Activated T-cell treated with anti-CD3 and anti-CD28 coated beads for 4 hours (primary cell): ENCODE results near the gene UTS2B.

Source experiments
- DNase-seq: peaks from one replicate; pipeline ENCODE4 v3.0.0-alpha.2; 2020

Gene UTS2B, protein sequence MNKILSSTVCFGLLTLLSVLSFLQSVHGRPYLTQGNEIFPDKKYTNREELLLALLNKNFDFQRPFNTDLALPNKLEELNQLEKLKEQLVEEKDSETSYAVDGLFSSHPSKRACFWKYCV

DNA sequence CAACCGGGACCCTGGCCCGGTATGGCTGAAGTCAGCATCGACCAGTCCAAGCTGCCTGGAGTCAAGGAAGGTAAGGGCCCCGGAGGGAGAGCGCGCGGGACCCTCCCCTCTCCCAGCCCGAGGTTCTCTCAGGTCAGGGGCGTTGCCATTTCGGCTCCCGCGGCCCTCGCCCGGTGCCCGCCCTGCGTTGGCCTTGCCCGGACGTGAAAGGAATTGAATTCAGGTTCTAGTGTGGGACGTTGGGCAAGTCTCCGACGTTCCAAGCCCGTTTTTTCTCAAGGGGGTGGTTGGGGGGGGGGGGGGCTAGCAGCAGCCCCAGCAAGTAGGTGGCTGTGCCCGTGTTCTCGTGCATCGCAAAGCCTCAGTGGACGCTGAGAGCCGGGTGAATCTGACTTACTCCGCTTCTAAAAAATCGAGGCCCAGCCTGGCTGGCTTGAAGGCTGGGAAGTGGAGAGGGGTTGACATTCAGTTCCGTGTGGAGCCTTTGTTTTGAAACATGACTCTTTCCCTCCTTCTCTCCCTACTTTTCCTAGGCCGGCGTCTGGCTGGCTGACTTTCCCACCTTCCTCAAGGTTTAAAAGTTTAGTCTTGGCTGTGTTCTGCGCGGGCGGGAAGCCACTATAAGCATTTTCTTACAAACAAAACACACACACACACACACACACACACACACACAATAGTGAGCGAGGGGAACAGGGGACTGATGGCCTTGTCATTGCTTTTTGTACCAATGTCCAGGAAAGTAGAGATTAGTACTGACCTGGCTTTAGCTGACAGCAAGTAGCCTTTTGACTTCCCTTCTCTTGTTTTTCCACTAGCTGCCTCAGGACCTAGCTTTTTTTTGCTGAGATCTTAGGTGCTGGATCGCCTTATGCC lies at the start of gene UTS2B:
Gene UTS2B (minus strand): TSS at position 873 of the 876 bp plus-strand sequence. CDS start 48,337 bp downstream, outside the sequence.
- DNase-seq: no peak

DNA sequence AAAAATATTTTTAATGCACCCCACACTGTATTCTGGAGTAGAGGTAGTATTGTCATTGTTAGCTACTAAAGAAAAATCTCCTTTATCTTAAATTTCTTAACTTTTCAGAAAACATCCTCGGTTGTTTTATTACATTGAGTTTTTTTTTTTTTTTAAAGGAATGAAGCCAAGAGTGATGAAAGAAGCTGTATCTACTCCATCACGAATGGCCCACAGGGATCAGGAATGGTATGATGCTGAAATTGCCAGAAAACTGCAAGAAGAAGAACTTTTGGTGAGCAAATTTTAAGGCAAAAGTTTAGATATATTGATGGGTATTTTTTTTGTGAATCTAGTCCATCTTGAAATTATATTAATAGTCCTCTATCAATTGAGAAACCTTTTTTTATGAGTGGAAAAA lies 49.7 kb upstream of the UTS2B start:
- no peak for DNase-seq

DNA sequence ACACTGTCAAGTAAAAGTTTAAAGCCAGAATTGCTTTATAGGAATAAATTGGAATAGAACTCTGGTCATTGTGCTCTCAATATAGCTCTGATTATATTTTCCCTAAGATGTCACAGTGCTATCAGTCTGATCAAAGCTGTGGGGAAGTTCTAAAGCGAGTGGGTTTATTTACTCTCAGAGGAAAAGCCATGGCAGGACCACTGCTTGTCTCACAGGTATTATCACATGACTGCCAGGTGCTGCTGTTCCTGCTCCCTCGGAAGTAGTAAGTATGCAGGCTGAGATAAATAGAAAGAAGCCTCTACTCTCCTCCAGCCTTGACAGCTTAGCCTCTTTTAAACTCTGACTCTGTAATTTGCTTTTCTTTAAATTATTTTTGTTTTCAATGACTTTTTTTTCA lies 49.1 kb upstream of the UTS2B start:
- DNase-seq: no peak

DNA sequence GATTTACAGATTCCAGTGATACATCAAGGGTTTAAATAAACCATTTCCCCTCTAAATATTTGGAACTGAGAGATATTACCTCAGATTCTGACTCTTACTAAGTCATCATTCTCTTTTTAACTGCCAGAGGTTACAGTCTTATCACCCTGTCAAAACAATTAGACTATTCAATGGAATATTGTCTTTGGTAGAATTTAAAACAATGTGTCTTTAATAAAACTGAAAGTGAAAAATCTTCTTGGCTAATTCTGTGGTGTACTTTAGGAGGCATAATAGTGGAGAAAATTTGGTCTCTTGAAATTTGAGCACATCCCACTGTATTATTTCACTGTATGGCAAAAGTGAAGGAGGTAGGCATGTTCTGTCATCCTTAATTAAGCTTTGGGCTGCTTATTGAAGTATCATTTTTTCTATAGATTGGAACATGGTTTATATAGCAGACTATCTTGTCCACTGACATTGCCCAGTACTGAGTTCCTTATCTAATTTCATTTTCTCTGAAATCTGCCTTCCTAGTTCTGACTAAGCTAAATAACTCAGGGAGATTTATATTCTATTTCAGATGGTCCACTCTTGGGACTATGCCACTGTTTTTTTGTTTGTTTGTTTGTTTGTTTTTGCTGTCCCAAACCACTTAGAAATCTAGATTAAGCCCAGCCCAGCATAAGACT lies 48.0 kb upstream of the UTS2B start:
- no peak for DNase-seq

DNA sequence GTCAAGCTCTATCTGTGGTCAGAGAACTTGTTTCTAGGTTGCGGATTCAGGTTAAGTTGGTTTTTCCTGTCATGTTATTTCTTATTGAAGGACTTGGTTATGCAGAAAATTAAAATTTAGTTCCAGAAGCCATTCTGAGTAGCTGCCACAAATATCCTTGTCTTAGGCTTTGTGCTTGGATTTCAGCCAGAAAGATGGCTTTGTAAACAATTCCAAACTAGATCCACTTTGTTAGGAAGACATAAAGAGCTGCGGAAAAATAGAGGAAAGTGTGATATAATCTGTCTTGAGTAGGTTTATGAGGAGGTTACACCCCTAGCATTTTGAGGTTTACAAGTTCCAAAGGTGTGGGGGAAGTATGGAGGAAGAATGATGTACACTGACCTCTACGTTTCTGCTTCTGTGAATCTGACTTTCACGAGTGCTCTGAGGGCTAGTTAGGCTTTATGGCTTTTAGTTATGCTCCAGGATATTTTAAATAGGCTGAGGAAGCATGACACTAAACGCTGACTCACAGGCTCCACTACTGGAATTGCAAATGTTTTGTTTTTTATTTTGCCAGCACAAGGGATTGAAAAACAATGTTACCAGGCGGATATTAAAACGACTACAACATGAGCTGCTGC lies 46.3 kb upstream of the UTS2B start:
- DNase-seq: no peak

DNA sequence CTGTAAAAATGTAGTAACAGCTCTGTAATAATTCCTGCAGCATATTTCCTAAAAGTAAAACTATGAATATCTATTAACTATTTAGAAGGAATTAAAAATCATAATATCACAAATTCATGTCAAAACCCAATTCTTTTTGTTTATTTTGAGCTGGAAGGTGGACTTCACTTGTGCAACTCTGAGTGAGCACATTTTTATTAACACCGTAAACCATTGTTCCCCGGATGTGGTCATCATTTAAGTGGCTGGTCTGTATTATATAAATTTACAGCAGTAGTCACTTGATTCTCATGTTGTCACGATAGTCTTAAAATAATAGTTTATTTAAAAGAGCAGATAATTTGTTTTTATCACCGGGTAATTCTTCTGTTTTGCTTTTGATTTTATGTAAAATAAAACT lies 43.0 kb upstream of the UTS2B start:
- DNase-seq: no peak

DNA sequence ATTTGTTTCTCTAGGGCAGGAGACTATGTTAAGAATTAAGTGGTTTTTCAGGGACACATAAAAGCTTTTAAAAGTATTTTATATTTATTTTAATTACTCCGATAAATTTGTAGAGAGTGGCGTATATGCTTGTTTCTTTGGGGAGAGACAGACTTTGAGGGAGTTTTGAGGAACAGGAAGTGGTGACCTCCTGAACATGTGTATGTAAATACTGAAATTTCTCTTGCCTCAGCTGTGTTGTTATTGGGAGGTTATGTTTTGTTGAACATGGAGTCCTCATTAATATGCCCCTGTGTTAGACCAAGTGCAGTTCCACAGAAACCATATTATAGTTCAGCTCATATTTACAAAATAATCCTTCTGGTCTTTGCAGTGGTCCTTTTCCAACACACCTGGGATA lies 41.8 kb upstream of the UTS2B start:
- DNase-seq: no peak

DNA sequence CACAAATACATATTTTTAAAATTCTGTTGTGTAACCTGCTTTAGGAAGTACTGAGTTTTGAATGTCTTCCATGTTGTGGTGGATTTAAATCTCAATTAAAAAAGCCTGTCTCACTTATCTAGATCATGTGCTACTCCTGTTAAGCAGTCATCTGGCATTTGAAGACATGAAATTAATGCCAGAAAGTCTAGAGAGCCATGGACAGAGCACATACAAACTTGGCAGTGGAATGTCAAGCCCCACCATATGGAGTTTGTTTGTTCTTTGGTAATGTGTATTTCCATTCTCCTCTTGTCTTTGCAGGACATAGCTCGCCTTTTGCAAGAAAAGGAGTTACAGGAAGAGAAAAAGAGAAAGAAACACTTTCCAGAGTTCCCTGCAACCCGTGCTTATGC lies 39.3 kb upstream of the UTS2B start:
- DNase-seq: no peak

DNA sequence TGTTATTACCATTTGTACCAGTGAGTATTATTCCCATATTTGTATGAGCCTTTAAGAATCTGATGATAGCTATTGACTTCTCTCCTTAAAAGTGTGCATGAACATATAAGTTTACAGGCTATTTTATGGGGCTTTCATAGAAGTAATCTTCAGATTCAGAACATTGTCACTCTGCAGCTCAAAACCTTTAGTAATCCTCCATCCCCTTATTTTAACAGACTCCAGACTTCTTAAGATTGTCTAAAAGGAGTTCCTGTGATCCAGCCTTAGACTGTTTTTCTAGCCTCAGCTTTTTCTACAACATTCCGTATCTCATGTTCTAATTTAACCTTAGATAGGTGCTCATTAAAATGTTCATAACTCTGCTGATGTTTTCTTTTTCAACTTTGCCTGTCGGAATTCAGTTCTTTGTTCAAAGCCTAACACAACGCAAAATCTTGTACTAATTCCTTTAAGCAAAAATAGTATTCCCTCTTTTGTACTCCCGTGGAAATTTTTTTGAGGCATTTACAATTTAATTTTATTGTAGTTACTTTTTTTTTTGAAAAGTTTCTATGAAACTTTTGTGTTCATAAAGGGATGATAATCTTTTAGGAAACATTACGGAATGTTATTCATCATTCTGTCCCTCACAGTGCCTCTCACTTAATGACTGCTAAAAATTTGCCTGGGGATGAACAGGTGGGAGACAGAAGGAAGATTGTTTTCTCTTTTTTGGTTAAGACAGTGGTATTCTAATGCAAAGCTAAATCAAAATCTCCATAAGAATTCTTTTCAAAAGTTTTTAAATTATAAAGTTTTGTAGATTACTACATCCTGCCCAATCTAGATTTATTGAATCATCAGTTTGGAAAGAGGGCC lies 38.7 kb upstream of the UTS2B start:
- no peak for DNase-seq

DNA sequence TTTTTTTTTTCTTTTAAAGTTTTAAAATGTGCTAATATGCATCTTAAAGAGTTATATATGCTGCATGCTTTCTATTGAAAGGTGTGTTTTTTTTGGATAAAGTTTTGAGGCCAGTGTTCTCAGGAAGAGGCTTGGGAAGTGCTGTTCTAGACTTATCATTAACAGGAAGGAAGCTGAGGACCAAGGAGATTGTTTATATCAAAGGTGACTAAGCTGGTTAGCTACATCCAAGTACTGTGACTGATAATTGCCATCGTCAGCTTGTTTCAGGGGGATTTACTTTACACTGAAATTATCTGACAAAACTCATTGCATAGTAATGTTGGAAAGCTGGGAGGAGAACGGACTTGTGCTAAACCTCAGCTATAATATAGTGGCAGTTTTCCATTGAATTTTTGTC lies 36.3 kb upstream of the UTS2B start:
- DNase-seq: no peak

DNA sequence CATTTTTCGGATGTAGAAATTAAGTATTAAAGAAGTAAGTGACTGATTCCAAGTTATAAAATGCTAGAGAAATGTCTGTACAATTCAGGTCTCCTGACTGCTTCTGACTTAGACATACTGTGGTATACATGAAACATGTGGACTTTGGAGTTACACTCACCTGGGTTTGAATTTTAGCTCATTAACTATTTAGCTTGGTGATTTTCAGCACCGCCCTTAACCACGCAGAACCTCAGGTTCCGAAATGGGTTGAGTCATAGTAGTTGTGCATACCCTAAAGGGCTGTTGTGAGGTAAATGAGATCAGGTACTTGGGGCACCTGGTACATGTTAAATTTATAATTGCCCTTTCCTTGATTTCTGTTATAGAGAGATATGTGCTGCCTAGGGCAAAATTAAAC lies 32.9 kb upstream of the UTS2B start:
- no peak for DNase-seq

DNA sequence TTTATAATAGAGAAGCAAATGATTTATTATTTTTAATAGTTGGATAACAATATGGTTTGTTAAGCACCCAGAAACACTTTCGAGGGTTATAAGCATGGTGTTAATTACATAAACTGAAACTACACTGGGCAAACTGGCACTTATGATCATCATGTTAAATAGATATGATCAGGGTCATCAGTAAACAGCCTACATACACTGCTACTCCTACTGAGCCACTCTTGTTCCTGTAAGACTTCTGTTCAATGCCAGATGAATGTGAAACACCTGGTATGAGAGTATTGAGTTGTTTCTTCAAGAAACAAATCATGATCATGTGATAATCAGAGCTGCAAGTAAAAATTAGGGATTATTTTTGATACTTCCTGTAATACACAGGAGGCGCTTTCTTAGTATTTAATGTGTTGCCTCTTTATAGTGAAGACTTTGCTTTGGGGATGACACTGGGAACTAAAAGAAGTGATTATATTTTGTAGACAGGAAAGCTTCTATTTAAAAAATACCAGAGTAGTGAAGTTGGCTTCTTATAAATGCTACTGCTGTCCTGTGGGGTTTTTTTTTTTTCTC lies 32.3 kb upstream of the UTS2B start:
- no peak for DNase-seq

DNA sequence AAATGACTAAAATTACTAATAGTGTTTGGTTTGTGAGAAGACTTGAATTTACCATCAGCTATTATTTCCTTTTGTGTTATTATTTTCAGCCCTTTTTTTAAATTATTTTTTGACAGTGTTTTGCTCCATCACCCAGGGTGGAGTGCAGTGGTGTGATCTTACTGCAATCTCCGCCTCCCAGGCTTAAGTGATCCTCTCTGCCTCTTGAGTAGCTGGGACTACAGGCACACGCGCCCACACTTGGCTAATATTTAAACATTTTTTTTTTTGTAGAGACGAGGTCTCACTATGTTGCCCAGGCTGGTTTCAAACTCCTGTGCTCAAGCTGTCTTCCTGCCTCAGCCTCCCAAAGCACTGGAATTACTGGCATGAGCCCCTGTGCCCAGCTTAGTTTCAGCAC lies 31.7 kb upstream of the UTS2B start:
- DNase-seq: no peak

DNA sequence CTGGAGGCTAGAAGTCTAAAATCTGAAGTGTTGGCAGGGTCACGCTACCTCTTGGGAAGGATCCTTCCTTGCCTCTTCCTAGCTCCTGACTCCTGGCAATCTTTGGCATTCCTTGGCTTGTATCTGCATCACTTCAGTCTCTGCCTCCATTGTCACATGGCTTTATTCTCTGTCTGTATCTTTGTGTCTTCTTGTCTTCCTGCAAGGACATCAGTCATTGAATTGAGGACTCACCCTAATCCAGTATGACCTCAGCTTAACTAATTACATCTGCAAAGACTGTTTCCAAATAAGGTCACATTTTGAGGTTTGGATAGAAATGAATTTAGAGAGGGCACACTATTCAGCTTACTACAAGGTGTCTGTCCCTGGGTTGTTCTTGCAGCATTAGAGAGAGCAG lies 31.1 kb upstream of the UTS2B start:
- DNase-seq: no peak

DNA sequence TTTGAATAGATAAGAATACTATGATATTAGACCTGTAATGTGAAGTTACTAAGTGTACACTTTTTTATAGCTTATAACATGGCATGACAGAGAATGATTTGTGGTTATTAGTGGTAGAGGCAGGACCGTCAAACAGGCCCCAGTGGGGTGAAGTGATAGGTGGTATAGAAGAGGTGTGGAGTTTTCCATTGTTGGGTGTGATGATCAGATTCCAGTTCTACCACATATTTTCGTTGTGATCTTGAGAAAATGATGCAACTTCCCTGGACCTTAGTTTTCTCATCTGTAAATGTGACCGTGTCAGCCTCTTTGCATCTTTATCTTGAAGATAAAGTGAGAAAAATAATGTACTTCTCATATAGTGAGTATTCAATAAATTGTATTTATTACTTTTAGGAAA lies 30.3 kb upstream of the UTS2B start:
- no peak for DNase-seq

DNA sequence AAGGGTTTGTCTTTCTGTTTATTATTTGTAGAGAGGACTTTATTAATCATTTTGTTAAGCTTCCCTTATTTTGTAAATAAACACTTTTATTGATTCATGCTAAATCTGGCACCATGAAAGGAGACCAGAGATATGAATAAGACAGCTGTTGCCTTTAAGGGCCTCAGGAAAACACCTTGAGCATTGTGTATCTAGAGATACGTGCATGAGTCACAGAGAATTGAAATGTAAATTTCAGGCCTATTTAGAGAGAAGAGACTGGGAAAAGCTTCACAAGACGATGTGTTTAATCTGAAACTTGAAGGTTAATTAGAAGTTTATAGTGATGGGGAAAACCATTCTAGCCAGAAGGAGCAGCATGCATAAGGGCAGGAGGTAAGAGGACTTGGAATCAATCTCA lies 28.6 kb upstream of the UTS2B start:
- no peak for DNase-seq

DNA sequence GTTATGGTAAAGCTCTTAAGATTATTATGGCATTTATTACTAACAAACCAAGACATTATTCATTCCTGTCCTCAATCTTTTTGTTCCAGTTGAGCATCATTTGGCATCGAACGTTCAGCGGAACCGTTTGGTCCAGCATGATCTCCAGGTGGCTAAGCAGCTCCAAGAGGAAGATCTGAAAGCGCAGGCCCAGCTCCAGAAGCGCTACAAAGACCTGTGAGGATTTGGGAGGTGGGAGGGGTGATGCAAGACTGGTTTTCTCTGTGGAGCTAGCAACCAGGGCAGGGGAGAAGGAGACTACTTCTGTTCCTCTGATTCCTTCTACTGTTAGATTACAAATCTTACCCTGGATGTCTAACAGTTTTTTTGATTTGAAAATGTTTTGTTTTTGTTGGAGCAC lies 27.6 kb upstream of the UTS2B start:
- DNase-seq: no peak

DNA sequence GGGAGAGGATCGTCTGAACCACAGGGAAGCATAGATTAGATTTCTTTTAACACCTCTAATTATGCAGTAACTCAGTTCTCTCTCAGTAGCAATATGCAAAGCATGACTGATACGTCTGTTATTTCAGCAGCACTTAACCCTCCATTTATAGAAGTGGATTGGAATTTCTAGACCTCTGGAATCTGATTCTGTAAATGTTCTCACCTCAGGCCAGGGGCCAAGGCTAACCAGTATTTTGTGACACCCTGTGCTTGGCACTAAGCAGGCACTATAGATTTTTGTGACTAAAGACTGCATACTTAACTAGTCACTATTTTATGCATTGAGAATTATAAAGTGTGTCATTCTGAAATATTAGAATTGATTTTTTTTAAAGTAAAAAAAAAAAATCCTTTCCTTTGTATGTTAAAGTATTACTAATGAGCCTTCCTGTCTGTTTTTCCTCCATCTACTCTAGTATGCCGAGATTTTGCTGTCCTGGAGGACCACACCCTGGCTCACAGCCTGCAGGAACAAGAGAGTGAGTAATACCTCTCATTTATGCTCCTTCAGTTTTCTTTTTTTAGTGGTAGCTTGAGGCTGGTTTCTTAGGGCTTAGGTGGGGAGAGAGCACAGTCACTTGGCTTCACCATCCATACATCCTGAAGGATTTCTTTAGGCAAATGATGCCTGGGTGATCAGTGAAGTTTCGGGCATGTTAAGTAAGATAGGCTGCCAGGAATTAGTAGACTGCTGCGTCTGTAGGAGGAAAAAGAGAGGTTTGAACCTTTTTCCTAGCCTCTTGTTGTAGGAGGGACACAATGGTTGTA lies 26.5 kb upstream of the UTS2B start:
- no peak for DNase-seq

DNA sequence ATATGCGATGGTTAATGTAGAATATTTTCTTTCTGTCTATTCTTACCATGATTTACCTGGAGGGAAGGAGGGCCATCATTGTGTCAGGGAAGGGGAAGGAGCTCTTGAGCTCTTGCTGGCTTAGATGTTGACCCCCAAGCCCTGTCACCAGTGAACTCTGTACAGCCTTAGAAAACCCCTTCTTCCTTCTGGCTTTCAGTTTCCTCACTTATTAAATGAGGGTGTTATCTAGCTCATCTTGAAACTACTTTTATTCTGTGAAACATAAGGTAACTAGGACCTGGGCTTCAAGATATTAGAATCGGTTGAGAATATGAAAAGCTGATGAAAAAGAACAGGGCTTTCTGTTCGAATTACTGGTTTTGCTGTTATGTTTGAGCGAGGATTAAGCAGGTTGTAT lies 25.1 kb upstream of the UTS2B start:
- no peak for DNase-seq

DNA sequence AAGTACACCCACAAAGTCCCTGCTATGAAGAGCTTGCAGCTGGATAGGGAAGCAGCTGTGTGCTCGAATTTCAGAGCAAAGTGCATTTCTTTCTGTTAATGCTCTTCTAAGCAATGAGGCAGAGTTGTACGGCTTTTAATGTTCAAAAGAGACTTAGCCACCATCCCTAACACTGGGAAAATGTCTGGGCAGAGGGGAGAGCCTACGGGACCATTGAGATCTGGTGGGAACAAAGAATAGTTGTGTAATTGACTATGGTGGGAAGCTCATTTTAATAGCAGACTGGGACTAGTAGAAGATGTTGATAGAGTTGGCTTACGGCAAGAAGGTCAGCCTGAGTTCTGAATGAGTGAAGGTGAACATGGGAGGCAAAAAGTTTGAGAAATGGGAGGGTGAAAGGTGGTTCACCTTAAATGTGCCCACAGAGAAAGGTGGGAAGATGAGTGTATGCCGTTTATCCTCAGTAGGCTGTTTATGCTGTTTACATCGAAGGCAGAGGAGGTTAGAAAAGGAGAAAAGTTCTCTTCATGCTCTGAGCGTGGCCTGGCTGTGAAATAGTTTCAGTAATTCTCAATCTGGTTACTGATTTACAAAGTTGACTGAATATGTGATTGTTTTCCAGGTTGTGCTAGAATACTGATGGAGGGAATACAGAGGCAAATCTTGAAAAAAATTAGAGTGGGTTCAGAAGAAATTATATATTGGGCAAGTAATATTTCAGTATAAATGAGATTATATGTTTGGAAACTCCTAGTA lies 22.9 kb upstream of the UTS2B start:
- DNase-seq: no peak

DNA sequence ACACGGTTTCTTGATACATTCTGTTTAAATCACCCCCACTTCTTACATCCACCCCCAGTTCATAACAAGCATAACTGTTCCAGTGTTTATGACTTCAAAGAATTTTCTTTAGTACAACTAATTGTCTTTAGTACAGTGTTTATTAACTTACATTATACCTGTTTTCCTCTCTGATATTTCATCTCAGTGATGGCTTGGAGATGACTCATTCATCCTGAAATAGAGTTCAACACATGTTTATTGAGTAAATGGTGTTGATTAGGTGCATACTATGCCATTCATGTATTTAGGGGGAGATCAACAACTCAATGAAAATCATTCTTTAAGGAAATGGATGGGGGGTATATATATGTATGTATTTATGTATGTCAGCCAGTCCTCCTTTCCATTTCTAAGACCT lies 21.7 kb upstream of the UTS2B start:
- no peak for DNase-seq
